ENCODE measurements around the gene BNC1. TPM values are rescaled to one million over a fixed set of nuclear protein-coding genes. Genes with fewer than 3 reads are reported as not detected.
A peak's percentile ranks its signal among the peaks of the same experiment; 100 is the strongest.

The BNC1 gene
- 0.03 and 0.17 TPM in 2 replicates for total RNA-seq (2014; rRNA removed; shearing (Covaris generic))

- no peak for DNase-seq (ENCODE audit: low spot score)
Observed at GRCh38 chr15:83284559-83285283, at the start of gene BNC1. BNC1 (minus strand) TSS chr15:83284664; CDS start chr15:83284628, 36 bp downstream.

- DNase-seq (ENCODE audit: low spot score), result no peak
Observed at GRCh38 chr15:83327041-83327440, 42.6 kb upstream of the BNC1 start.

- no peak for DNase-seq (ENCODE audit: low spot score)
Observed at GRCh38 chr15:83324799-83325198, 40.3 kb upstream of the BNC1 start.

- DNase-seq (ENCODE audit: low spot score), result peak; percentile 14
Observed at GRCh38 chr15:83323296-83323711, 38.8 kb upstream of the BNC1 start.

GRCh38 chr15:83322691-83323090, 38.2 kb upstream of the BNC1 start:
- DNase-seq (ENCODE audit: low spot score), result no peak

GRCh38 chr15:83322061-83322460, 37.6 kb upstream of the BNC1 start:
- no peak for DNase-seq (ENCODE audit: low spot score)

- DNase-seq (ENCODE audit: low spot score), result peak; percentile 12
Observed at GRCh38 chr15:83320844-83321243, 36.4 kb upstream of the BNC1 start.

GRCh38 chr15:83320404-83320803, 35.9 kb upstream of the BNC1 start:
- DNase-seq (ENCODE audit: low spot score), result no peak

- no peak for DNase-seq (ENCODE audit: low spot score)
Observed at GRCh38 chr15:83319771-83320170, 35.3 kb upstream of the BNC1 start.

- DNase-seq (ENCODE audit: low spot score), result no peak
Observed at GRCh38 chr15:83318861-83319415, 34.5 kb upstream of the BNC1 start.

- DNase-seq (ENCODE audit: low spot score), result no peak
Observed at GRCh38 chr15:83318036-83318435, 33.6 kb upstream of the BNC1 start.

- DNase-seq (ENCODE audit: low spot score), result no peak
Observed at GRCh38 chr15:83312071-83312470, 27.6 kb upstream of the BNC1 start.

GRCh38 chr15:83310521-83311456, 26.3 kb upstream of the BNC1 start:
- DNase-seq (ENCODE audit: low spot score), result no peak

GRCh38 chr15:83308671-83309070, 24.2 kb upstream of the BNC1 start:
- DNase-seq (ENCODE audit: low spot score), result no peak

GRCh38 chr15:83306561-83306960, 22.1 kb upstream of the BNC1 start:
- DNase-seq (ENCODE audit: low spot score), result no peak

GRCh38 chr15:83305704-83306291, 21.3 kb upstream of the BNC1 start:
- no peak for DNase-seq (ENCODE audit: low spot score)

GRCh38 chr15:83304861-83305703, 20.6 kb upstream of the BNC1 start:
- DNase-seq (ENCODE audit: low spot score), result no peak

GRCh38 chr15:83303535-83303934, 19.1 kb upstream of the BNC1 start:
- DNase-seq (ENCODE audit: low spot score), result no peak

GRCh38 chr15:83300826-83301225, 16.4 kb upstream of the BNC1 start:
- peak; percentile 37 for DNase-seq (ENCODE audit: low spot score)

- no peak for DNase-seq (ENCODE audit: low spot score)
Observed at GRCh38 chr15:83299462-83299861, 15.0 kb upstream of the BNC1 start.

- no peak for DNase-seq (ENCODE audit: low spot score)
Observed at GRCh38 chr15:83295417-83295816, 11.0 kb upstream of the BNC1 start.

Data from A172 (cell line).